Uterus (tissue), 2 donors: Measurements from ENCODE around the gene RASSF8.

ENCODE experiments used
- POLR2A ChIP-seq, 2 donors: fragments of 450-650 bp; IDR thresholded peaks; one replicate each; pipeline ENCODE4 v1.6.1; 2016; ENCODE audit warnings: antibody characterized with exemption in 2 of 2, mild to moderate bottlenecking in 1 of 2, moderate library complexity in 1 of 2
- TF ChIP-seq, protein P1 (sequence below), 4 experiments: fragments of 200-600 bp in 2 of 4; fragments of 450-650 bp in 2 of 4; sonication (generic) in 2 of 4; IDR thresholded peaks; one replicate each; pipeline ENCODE4 v1.5.1; 2016 to 2019; ENCODE audit warnings: antibody characterized with exemption in 4 of 4, mild to moderate bottlenecking in 2 of 4, moderate library complexity in 1 of 4

DNA sequence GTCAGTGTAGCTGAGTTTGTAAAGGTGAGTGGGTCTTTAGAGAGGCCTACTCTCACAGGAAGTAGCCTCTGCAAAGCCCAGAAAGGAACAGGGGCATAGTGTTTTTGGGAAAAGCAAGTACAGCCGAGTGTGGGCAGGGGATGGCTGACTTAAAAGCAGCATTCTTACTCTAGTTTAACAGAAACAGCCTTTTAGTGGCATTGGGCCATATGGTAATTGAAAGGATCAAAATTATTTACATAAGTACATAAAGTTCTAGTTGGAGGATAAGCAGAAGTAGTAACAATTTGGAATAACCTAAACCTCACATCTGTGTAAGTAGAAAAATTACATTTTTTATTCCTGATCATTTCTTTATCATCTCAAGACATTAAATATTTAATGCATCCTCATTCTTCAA, 49.1 kb downstream of the RASSF8 start:
- TF ChIP-seq, protein P1, sequence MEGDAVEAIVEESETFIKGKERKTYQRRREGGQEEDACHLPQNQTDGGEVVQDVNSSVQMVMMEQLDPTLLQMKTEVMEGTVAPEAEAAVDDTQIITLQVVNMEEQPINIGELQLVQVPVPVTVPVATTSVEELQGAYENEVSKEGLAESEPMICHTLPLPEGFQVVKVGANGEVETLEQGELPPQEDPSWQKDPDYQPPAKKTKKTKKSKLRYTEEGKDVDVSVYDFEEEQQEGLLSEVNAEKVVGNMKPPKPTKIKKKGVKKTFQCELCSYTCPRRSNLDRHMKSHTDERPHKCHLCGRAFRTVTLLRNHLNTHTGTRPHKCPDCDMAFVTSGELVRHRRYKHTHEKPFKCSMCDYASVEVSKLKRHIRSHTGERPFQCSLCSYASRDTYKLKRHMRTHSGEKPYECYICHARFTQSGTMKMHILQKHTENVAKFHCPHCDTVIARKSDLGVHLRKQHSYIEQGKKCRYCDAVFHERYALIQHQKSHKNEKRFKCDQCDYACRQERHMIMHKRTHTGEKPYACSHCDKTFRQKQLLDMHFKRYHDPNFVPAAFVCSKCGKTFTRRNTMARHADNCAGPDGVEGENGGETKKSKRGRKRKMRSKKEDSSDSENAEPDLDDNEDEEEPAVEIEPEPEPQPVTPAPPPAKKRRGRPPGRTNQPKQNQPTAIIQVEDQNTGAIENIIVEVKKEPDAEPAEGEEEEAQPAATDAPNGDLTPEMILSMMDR (IDR thresholded peaks at IDR 0.05): no peak
- TF ChIP-seq POLR2A (IDR thresholded peaks at IDR 0.05): no peak
